Jurkat, Clone E6-1 (cell line): ENCODE measurements around the gene RPS26. TPM values are rescaled to one million over a fixed set of nuclear protein-coding genes. Genes with fewer than 3 reads are reported as not detected.
"Not testable (repeated sequence)": the region's sequence is repeated elsewhere in the genome, so short reads cannot be mapped to it uniquely, and the experiment has no call there.

Experiments used
- DNase-seq: peaks from one replicate; pipeline ENCODE4 v3.0.0-alpha.2; 2011; ENCODE audit warnings: low read depth, low spot score
- H3K4me3 ChIP-seq: 2 replicates; pipeline ENCODE4 v1.5.1; 2011; ENCODE audit warnings: mild to moderate bottlenecking, low read length, control low read depth, moderate library complexity
- polyA plus RNA-seq: library from polyadenylated mRNA; unstranded; fragments of >200 nt; gene quantifications from one replicate; pipeline ENCODE4 v1.2.1, GENCODE V29; 2012; ENCODE audit warnings: missing spikeins; ENCODE audit not compliant: insufficient read length, insufficient read depth

The RPS26 gene
- polyA plus RNA-seq = 1,276 TPM

- peak; percentile 98 for DNase-seq
- peak within 1 kb of the TSS; percentile 78 for H3K4me3 ChIP-seq
Measured at GRCh38 chr12:56041552-56042429, at the start of gene RPS26. TSS of gene RPS26 (plus strand) at chr12:56041918. CDS start at chr12:56042167, 249 bp downstream.

- no peak for DNase-seq
- H3K4me3 ChIP-seq = no peak overlapping the region
Measured at GRCh38 chr12:55993230-55993853, 48.4 kb upstream of the RPS26 start.

- no peak for DNase-seq
- no peak overlapping the region for H3K4me3 ChIP-seq
Measured at GRCh38 chr12:55995366-55995765, 46.4 kb upstream of the RPS26 start.

GRCh38 chr12:55996201-55996714 is 45.5 kb upstream of the RPS26 start:
- H3K4me3 ChIP-seq = no peak overlapping the region
- DNase-seq = peak; percentile 56

GRCh38 chr12:55996715-55997534 is 44.8 kb upstream of the RPS26 start, which contains the start of gene SUOX:
TSS of gene SUOX (plus strand) at chr12:55997276. CDS start at chr12:56002222, 4,946 bp downstream.
- no peak within 1 kb of the TSS for H3K4me3 ChIP-seq
- no peak for DNase-seq

- no peak for DNase-seq
- H3K4me3 ChIP-seq = no peak overlapping the region
Measured at GRCh38 chr12:55997535-55997859, 44.2 kb upstream of the RPS26 start.

- DNase-seq = peak; percentile 35
- H3K4me3 ChIP-seq = not testable (repeated sequence)
Measured at GRCh38 chr12:55999522-55999921, 42.2 kb upstream of the RPS26 start.

GRCh38 chr12:55999999-56000540 is 41.6 kb upstream of the RPS26 start:
- not testable (repeated sequence) for H3K4me3 ChIP-seq, DNase-seq

GRCh38 chr12:56001487-56002100 is 40.1 kb upstream of the RPS26 start:
- DNase-seq = no peak
- H3K4me3 ChIP-seq = no peak overlapping the region

- DNase-seq, H3K4me3 ChIP-seq: not testable (repeated sequence)
Measured at GRCh38 chr12:56003376-56003775, 38.3 kb upstream of the RPS26 start.

- DNase-seq = no peak
- H3K4me3 ChIP-seq = no peak overlapping the region
Measured at GRCh38 chr12:56004211-56004610, 37.5 kb upstream of the RPS26 start.

- no peak overlapping the region for H3K4me3 ChIP-seq
Measured at GRCh38 chr12:56007564-56008559, 33.9 kb upstream of the RPS26 start.

GRCh38 chr12:56010111-56010570 is 31.6 kb upstream of the RPS26 start:
- DNase-seq = no peak
- no peak overlapping the region for H3K4me3 ChIP-seq

More at GRCh38 chr12:56007564-56008559, 33.9 kb upstream of the RPS26 start:
- no peak for DNase-seq

- H3K4me3 ChIP-seq = no peak overlapping the region
- DNase-seq = no peak
Measured at GRCh38 chr12:56011509-56012090, 30.1 kb upstream of the RPS26 start.

GRCh38 chr12:56013482-56013881 is 28.2 kb upstream of the RPS26 start:
- no peak overlapping the region for H3K4me3 ChIP-seq
- DNase-seq = no peak

GRCh38 chr12:56014205-56014604 is 27.5 kb upstream of the RPS26 start:
- no peak overlapping the region for H3K4me3 ChIP-seq
- no peak for DNase-seq

GRCh38 chr12:56017181-56017580 is 24.5 kb upstream of the RPS26 start:
- DNase-seq = no peak
- no peak overlapping the region for H3K4me3 ChIP-seq
